Mesothelial cell of epicardium (in vitro differentiated cells): ENCODE measurements around the gene NFAM1. TPM values are rescaled to one million over a fixed set of nuclear protein-coding genes. Genes with fewer than 3 reads are reported as not detected.

Source experiments
- DNase-seq, 2 experiments: peaks; one replicate each; pipeline ENCODE4 v3.0.0; 2021; ENCODE audit warnings: low spot score in 2 of 2; ENCODE audit not compliant: unreplicated experiment in 2 of 2
- H3K27ac Mint-ChIP-seq: 2 replicates; pipeline ENCODE4 v1.8.0; 2021; ENCODE audit warnings: mixed read lengths
- H3K27me3 Mint-ChIP-seq: 2 replicates; pipeline ENCODE4 v1.8.0; 2021; ENCODE audit warnings: low read depth, mixed read lengths
- H3K36me3 Mint-ChIP-seq: 2 replicates; pipeline ENCODE4 v1.8.0; 2021; ENCODE audit warnings: mixed read lengths
- H3K4me1 Mint-ChIP-seq: 2 replicates; pipeline ENCODE4 v1.8.0; 2021; ENCODE audit warnings: mixed read lengths
- H3K4me3 Mint-ChIP-seq: 2 replicates; pipeline ENCODE4 v1.8.0; 2021; ENCODE audit warnings: mild to moderate bottlenecking, moderate library complexity, mixed read lengths
- H3K9me3 Mint-ChIP-seq: 2 replicates; pipeline ENCODE4 v1.8.0; 2021; ENCODE audit warnings: mixed read lengths
- CTCF ChIP-seq: fragments of 200-600 bp; sonication (generic); IDR thresholded peaks from one replicate; pipeline ENCODE4 v1.5.0; 2021; ENCODE audit warnings: antibody characterized with exemption; ENCODE audit not compliant: unreplicated experiment
- total RNA-seq: library from RNA; stranded (reverse); gene quantifications from 3 replicates; pipeline ENCODE4 v1.2.1, GENCODE V29; 2021

The NFAM1 gene
- total RNA-seq, 1 donor from 2014 or later: 0.34 TPM

- Mint-ChIP-seq H3K9me3 (no peaks in the 10 kb centered on the region), H3K27ac (peak overlapping the region; percentile 52), H3K27me3 (peaks cover 6% of the 10 kb centered on the region), H3K4me1 (peaks cover 21% of the 10 kb centered on the region), H3K4me3 (peak overlapping the region; percentile 65), H3K36me3 (no peaks in the 10 kb centered on the region)
- DNase-seq: peak; percentile 70 to 88
- TF ChIP-seq CTCF: peak; percentile 78
Measured at GRCh38 chr22:42444077-42444904, 12.1 kb upstream of the NFAM1 start.

- peak overlapping the region; percentile 65 for H3K4me3 Mint-ChIP-seq
- H3K27ac Mint-ChIP-seq: peak overlapping the region; percentile 61
- no peaks in the 10 kb centered on the region for H3K9me3 Mint-ChIP-seq
- H3K4me1 Mint-ChIP-seq: peaks cover 25% of the 10 kb centered on the region
- no peak for TF ChIP-seq CTCF
- DNase-seq: no peak
- peaks cover 10% of the 10 kb centered on the region for H3K27me3 Mint-ChIP-seq
- no peaks in the 10 kb centered on the region for H3K36me3 Mint-ChIP-seq
Measured at GRCh38 chr22:42443240-42444076, 11.3 kb upstream of the NFAM1 start.

GRCh38 chr22:42442748-42443147 lies 10.5 kb upstream of the NFAM1 start:
- Mint-ChIP-seq H3K36me3 (no peaks in the 10 kb centered on the region), H3K4me1 (peaks cover 26% of the 10 kb centered on the region), H3K9me3 (no peaks in the 10 kb centered on the region), H3K27ac (peak overlapping the region; percentile 3), H3K27me3 (peaks cover 11% of the 10 kb centered on the region), H3K4me3 (no peak overlapping the region)
- TF ChIP-seq CTCF: no peak
- no peak for DNase-seq

- Mint-ChIP-seq H3K4me1 (peaks cover 33% of the 10 kb centered on the region), H3K27me3 (peaks cover 11% of the 10 kb centered on the region), H3K4me3 (no peak overlapping the region), H3K36me3 (no peaks in the 10 kb centered on the region), H3K27ac (no peak overlapping the region), H3K9me3 (no peaks in the 10 kb centered on the region)
- DNase-seq: no peak
- no peak for TF ChIP-seq CTCF
Measured at GRCh38 chr22:42440728-42441127, 8.5 kb upstream of the NFAM1 start.

GRCh38 chr22:42439821-42440674 lies 7.8 kb upstream of the NFAM1 start:
- no peak for DNase-seq
- H3K4me3 Mint-ChIP-seq: no peak overlapping the region
- peaks cover 32% of the 10 kb centered on the region for H3K4me1 Mint-ChIP-seq
- no peak overlapping the region for H3K27ac Mint-ChIP-seq
- H3K9me3 Mint-ChIP-seq: no peaks in the 10 kb centered on the region
- H3K27me3 Mint-ChIP-seq: peaks cover 11% of the 10 kb centered on the region
- no peak for TF ChIP-seq CTCF
- H3K36me3 Mint-ChIP-seq: no peaks in the 10 kb centered on the region
